ENCODE measurements around the gene BACH2.

Gene BACH2

DNA sequence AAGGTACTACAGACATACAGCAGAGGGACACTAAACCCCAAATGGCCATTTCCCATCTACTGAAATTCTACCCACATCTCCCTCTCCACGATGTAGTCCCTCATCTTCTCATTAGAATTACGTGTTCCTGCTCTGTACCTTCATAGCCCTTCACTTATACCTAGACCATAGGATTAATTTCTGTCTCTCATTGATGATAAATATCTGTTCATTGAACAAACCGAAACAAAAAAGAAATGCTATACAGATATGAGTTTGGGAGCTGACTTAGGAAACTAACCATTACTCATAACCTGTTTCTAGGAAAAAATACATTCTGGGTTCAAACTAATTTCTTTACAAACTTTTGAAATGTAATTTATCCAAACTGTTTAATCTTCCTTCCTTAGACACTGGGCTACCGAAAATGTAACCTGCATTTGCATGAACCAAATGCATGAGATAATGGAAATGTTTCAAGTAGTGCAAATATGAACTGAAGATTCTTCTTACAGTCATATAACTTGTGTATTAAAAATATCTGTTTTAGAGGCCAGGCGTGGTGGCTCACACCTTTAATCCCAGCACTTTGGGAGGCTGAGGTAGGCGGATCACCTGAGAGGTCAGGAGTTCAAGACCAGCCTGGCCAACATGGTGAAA, 317.0 kb downstream of the BACH2 start:
- Histone ChIP-seq H3F3A (ENCODE audit: insufficient read depth) (no peaks in the 10 kb centered on the region), H3K27me3 (ENCODE audit: low read length) (no peaks in the 10 kb centered on the region), H3K9me3 (ENCODE audit: insufficient read depth, low read length) (no peaks in the 10 kb centered on the region), H3K27ac (ENCODE audit: low read depth, low read length) (no peak overlapping the region), H4K20me1 (ENCODE audit: low read depth, low read length) (no peaks in the 10 kb centered on the region), H3K4me3 (ENCODE audit: insufficient read depth, low read length, poor library complexity, severe bottlenecking) (no peak overlapping the region), H3K9me2 (replicated peaks; ENCODE audit: insufficient read depth, low read length) (no peaks in the 10 kb centered on the region), H3K79me2 (ENCODE audit: insufficient read depth, low read length) (no peaks in the 10 kb centered on the region), H3K36me3 (ENCODE audit: low read length) (no peaks in the 10 kb centered on the region), H3K9ac (ENCODE audit: low read length) (no peak overlapping the region), H3K4me2 (ENCODE audit: low read depth, low read length, poor library complexity, severe bottlenecking) (no peak overlapping the region), H2AFZ (ENCODE audit: low read depth, low read length, severe bottlenecking) (no peak overlapping the region)
- TF ChIP-seq, protein P1, sequence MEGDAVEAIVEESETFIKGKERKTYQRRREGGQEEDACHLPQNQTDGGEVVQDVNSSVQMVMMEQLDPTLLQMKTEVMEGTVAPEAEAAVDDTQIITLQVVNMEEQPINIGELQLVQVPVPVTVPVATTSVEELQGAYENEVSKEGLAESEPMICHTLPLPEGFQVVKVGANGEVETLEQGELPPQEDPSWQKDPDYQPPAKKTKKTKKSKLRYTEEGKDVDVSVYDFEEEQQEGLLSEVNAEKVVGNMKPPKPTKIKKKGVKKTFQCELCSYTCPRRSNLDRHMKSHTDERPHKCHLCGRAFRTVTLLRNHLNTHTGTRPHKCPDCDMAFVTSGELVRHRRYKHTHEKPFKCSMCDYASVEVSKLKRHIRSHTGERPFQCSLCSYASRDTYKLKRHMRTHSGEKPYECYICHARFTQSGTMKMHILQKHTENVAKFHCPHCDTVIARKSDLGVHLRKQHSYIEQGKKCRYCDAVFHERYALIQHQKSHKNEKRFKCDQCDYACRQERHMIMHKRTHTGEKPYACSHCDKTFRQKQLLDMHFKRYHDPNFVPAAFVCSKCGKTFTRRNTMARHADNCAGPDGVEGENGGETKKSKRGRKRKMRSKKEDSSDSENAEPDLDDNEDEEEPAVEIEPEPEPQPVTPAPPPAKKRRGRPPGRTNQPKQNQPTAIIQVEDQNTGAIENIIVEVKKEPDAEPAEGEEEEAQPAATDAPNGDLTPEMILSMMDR (IDR thresholded peaks at IDR 0.05; ENCODE audit: insufficient read depth, low read length, poor library complexity, severe bottlenecking), result no peak
- no peak for TF ChIP-seq EZH2phosphoT487 (conservative IDR thresholded peaks at IDR 0.05; ENCODE audit: low read length)

DNA sequence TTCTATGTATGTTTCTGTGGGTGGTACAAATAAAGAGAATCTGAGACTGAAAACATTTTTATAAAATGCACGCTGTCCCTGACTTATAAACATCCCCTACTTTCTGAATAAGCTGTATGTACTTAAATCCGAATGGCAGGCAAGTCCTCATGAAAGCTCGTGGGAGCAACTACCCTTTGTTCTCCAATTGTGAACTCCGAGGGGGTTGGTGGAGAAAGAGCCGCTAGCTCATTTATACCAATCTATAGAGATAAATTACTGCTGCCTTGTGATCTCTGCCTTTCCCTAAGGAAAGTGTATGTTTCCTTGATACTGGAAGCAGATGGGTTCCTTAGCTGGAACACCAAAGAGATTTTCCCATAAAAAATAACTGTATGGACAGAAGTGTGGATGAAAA, 317.9 kb downstream of the BACH2 start:
- Histone ChIP-seq H3K4me3 (ENCODE audit: insufficient read depth, low read length, poor library complexity, severe bottlenecking) (no peak overlapping the region), H3K36me3 (ENCODE audit: low read length) (no peaks in the 10 kb centered on the region), H3K27ac (ENCODE audit: low read depth, low read length) (no peak overlapping the region), H2AFZ (ENCODE audit: low read depth, low read length, severe bottlenecking) (no peak overlapping the region), H3K9me2 (replicated peaks; ENCODE audit: insufficient read depth, low read length) (no peaks in the 10 kb centered on the region), H3K4me2 (ENCODE audit: low read depth, low read length, poor library complexity, severe bottlenecking) (no peak overlapping the region), H3F3A (ENCODE audit: insufficient read depth) (no peaks in the 10 kb centered on the region), H3K9me3 (ENCODE audit: insufficient read depth, low read length) (no peaks in the 10 kb centered on the region), H4K20me1 (ENCODE audit: low read depth, low read length) (no peaks in the 10 kb centered on the region), H3K79me2 (ENCODE audit: insufficient read depth, low read length) (no peaks in the 10 kb centered on the region), H3K9ac (ENCODE audit: low read length) (no peak overlapping the region), H3K27me3 (ENCODE audit: low read length) (no peaks in the 10 kb centered on the region)
- TF ChIP-seq, protein P1 (IDR thresholded peaks at IDR 0.05; ENCODE audit: insufficient read depth, low read length, poor library complexity, severe bottlenecking), result no peak
- no peak for TF ChIP-seq EZH2phosphoT487 (conservative IDR thresholded peaks at IDR 0.05; ENCODE audit: low read length)

DNA sequence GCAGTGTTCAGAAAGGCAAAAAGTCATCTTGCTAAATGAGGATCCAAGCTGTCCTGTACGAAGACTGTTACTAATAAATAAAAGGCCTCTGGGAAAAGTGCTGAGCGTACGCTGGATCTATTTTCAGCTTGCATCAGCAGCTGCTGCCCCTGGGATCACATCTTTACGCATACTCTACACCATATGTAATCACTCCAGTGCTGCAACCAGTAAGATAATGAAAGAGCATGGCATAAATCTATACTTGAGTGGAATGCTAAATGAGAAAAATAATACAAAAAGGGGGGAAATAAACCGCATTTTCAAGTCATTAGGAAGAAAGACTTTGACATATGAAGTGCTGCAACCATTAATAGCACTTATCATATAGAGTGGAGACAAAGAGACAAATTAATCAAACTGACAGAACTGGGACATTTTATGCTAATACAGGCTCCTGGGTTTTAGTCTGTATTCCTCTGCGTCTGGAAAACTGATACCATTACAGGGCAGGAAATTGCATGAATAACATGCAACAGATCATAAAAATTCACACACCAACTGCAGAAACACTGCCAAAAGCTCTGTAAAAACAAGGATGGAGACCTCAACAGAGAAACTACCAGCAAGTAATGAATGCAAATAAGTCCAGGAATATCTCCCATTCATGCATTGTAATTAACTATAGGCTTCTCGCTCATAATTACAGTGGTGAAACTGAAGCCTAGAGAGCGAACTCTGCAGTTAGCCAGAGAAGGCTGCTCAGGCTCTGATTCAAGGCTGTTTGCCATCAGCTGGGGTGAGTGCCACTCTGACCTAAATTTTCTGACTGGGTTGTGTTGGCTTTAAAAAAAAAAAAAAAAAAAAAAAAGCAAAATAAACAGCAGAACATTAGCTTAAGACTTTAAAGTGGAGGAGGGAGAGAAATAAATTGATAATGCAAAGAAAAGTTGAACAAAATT, 318.6 kb downstream of the BACH2 start:
- Histone ChIP-seq H3K27me3 (ENCODE audit: low read length) (no peaks in the 10 kb centered on the region), H3F3A (ENCODE audit: insufficient read depth) (no peaks in the 10 kb centered on the region), H3K4me3 (ENCODE audit: insufficient read depth, low read length, poor library complexity, severe bottlenecking) (no peak overlapping the region), H3K36me3 (ENCODE audit: low read length) (no peaks in the 10 kb centered on the region), H3K4me2 (ENCODE audit: low read depth, low read length, poor library complexity, severe bottlenecking) (no peak overlapping the region), H3K9ac (ENCODE audit: low read length) (no peak overlapping the region), H4K20me1 (ENCODE audit: low read depth, low read length) (no peaks in the 10 kb centered on the region), H3K9me2 (replicated peaks; ENCODE audit: insufficient read depth, low read length) (no peaks in the 10 kb centered on the region), H3K9me3 (ENCODE audit: insufficient read depth, low read length) (no peaks in the 10 kb centered on the region), H3K79me2 (ENCODE audit: insufficient read depth, low read length) (no peaks in the 10 kb centered on the region), H3K27ac (ENCODE audit: low read depth, low read length) (no peak overlapping the region), H2AFZ (ENCODE audit: low read depth, low read length, severe bottlenecking) (no peak overlapping the region)
- no peak for TF ChIP-seq EZH2phosphoT487 (conservative IDR thresholded peaks at IDR 0.05; ENCODE audit: low read length)
- TF ChIP-seq, protein P1 (IDR thresholded peaks at IDR 0.05; ENCODE audit: insufficient read depth, low read length, poor library complexity, severe bottlenecking), result no peak
